Lung (tissue), 12 donors: ENCODE measurements around the gene NFYC. TPM values are rescaled to one million over a fixed set of nuclear protein-coding genes. Genes with fewer than 3 reads are reported as not detected.
A peak's percentile ranks its signal among the peaks of the same experiment; 100 is the strongest.

ENCODE experiments used
- ATAC-seq: fragments of 200-7000 bp; cut with Tn5 transposase; one replicate; pipeline ENCODE4 v1.9.1; 2020; ENCODE audit warnings: moderate number of reproducible peaks; ENCODE audit not compliant: insufficient read depth, low FRiP score
- DNase-seq, 3 donors: peaks; one replicate each; pipeline ENCODE4 v3.0.0-alpha.2; 2013 to 2017
- H3K27ac ChIP-seq, 2 donors: one replicate each; pipeline ENCODE4 v1.5.1; 2013; ENCODE audit warnings: mild to moderate bottlenecking in 2 of 2, moderate library complexity in 2 of 2, control low read depth in 1 of 2, inconsistent platforms in 1 of 2, low read depth in 1 of 2, low read length in 1 of 2
- H3K27me3 ChIP-seq, 3 donors: one replicate each; pipeline ENCODE4 v1.5.1; 2013; ENCODE audit warnings: low read length in 2 of 3; ENCODE audit not compliant: control insufficient read depth in 3 of 3, insufficient read depth in 3 of 3
- H3K36me3 ChIP-seq, 4 donors: one replicate each; pipeline ENCODE4 v1.5.1; 2013; ENCODE audit warnings: low read length in 4 of 4, mild to moderate bottlenecking in 1 of 4, moderate library complexity in 1 of 4; ENCODE audit not compliant: control insufficient read depth in 4 of 4, insufficient read depth in 4 of 4
- H3K4me1 ChIP-seq, 5 donors: one replicate each; pipeline ENCODE4 v1.5.1; 2013; ENCODE audit warnings: low read length in 5 of 5, mild to moderate bottlenecking in 2 of 5, moderate library complexity in 1 of 5; ENCODE audit not compliant: control insufficient read depth in 5 of 5, insufficient read depth in 5 of 5
- H3K4me3 ChIP-seq: one replicate; pipeline ENCODE4 v1.5.1; 2013; ENCODE audit warnings: mild to moderate bottlenecking, control low read depth, moderate library complexity
- H3K9ac ChIP-seq, 2 donors: one replicate each; pipeline ENCODE4 v1.5.1; 2013; ENCODE audit warnings: low read length in 2 of 2, control low read depth in 1 of 2; ENCODE audit not compliant: insufficient read depth in 1 of 2
- H3K9me3 ChIP-seq, 4 donors: one replicate each; pipeline ENCODE4 v1.5.1; 2013; ENCODE audit warnings: low read length in 3 of 4, mild to moderate bottlenecking in 1 of 4, moderate library complexity in 1 of 4; ENCODE audit not compliant: control insufficient read depth in 4 of 4, insufficient read depth in 3 of 4
- WGBS, 2 donors: extraction: QIAGEN DNeasy Blood & Tissue Kit; methylation state at CpG; one replicate each; pipeline ENCODE4 v1.1.7; 2013; 5-methylcytosine and 5-hydroxymethylcytosine counted together
- polyA plus RNA-seq, 2 donors: library from polyadenylated mRNA; stranded (reverse); fragments of 200-250 nt; gene quantifications; one replicate each; pipeline ENCODE4 v1.2.1, GENCODE V29; 2013
- total RNA-seq, 2 donors: library from RNA; depleted of rRNA in 1 of 2; stranded (reverse); fragments of >200 nt in 1 of 2; gene quantifications; one replicate each; pipeline ENCODE4 v1.2.1, GENCODE V29; 2014 to 2021
- TF ChIP-seq, protein P1 (sequence below): IDR thresholded peaks from 2 replicates; pipeline ENCODE4 v1.5.1; 2012; ENCODE audit warnings: mild to moderate bottlenecking; ENCODE audit errors: control extremely low read depth, extremely low read depth
- donor health status: control.
- donor health status: control.
- donor health status: Bipolar disorder and iron deficiency.
- donor health status: healthy.
- donor health status: DM: yes; HTN: yes; CAD: no.

Gene NFYC
- total and polyA plus RNA-seq, 4 donors = 28.6 to 69.5 (median 50.3) TPM

DNA sequence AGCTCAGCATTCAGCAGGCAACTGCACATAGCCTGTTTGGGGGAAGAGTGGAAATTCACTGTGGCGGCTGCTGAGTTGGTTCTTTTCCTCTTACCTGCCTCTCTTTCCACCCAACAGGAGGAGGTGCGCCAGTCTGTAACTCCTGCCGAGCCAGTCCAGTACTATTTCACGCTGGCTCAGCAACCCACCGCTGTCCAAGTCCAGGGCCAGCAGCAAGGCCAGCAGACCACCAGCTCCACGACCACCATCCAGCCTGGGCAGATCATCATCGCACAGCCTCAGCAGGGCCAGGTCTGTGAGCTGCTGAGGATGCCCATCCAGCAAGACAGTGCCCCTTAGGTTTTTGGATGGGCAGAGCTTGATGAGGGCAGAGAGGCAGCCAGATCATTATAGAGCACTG, 66.5 kb downstream of the NFYC start:
- Histone ChIP-seq H3K36me3 (peaks cover 16 to 60% (median 38%) of the 10 kb centered on the region in 4 donors), H3K27me3 (no peaks in the 10 kb centered on the region), H3K4me1 (peaks cover 0 to 6% (median 0%) of the 10 kb centered on the region in 5 donors), H3K4me3 (no peak overlapping the region), H3K9me3 (no peaks in the 10 kb centered on the region), H3K9ac (no peak overlapping the region), H3K27ac (peak overlapping the region in 1 of 2 donors; percentile 14)
- WGBS, 2 donors = 95 to 97% methylated on average over 7 of the region's 7 CpGs
- TF ChIP-seq, protein P1, sequence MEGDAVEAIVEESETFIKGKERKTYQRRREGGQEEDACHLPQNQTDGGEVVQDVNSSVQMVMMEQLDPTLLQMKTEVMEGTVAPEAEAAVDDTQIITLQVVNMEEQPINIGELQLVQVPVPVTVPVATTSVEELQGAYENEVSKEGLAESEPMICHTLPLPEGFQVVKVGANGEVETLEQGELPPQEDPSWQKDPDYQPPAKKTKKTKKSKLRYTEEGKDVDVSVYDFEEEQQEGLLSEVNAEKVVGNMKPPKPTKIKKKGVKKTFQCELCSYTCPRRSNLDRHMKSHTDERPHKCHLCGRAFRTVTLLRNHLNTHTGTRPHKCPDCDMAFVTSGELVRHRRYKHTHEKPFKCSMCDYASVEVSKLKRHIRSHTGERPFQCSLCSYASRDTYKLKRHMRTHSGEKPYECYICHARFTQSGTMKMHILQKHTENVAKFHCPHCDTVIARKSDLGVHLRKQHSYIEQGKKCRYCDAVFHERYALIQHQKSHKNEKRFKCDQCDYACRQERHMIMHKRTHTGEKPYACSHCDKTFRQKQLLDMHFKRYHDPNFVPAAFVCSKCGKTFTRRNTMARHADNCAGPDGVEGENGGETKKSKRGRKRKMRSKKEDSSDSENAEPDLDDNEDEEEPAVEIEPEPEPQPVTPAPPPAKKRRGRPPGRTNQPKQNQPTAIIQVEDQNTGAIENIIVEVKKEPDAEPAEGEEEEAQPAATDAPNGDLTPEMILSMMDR = no peak
- ATAC-seq (no peak), DNase-seq (no peak)

DNA sequence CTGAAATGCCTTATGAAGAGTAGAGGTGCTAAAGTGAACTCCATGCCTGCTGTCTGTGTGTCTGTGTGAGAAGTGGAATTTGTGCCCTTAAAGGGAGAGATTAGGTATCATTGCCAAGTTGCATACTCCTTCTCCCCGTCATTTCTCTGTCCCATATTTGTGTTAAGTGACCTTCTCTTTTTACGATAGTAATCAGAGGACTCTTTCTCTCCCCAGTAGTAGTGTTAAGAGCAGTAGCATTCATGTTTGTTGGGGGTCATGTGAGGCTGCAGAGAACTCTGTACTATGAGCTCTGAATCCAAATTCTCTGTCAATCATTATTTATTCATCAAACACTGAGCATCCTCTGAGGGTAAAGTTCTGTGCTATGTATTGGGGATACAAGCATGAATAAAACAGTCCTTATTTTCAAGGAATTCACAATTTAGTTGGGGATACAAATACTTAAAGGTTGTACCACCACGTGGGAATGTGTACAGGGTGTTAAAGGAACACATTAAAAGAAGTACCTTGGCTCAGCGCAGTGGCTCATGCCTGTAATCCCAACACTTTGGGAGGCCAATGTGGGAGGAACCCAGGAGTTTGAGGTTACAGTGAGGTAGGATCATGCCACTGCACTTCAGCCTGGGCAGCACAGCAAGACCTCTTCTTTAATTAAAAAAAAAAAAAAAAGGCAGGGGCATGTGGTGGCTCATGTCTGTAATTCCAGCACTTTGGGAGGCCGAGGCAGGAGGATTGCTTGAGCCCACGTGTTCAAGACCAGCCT, 67.3 kb downstream of the NFYC start:
- ATAC-seq (no peak), DNase-seq (no peak)
- Histone ChIP-seq H3K27ac (peak overlapping the region in 1 of 2 donors; percentile 34), H3K9ac (no peak overlapping the region), H3K27me3 (no peaks in the 10 kb centered on the region), H3K4me1 (peaks cover 0 to 6% (median 0%) of the 10 kb centered on the region in 5 donors), H3K36me3 (peaks cover 11 to 57% (median 37%) of the 10 kb centered on the region in 4 donors), H3K9me3 (no peaks in the 10 kb centered on the region), H3K4me3 (no peak overlapping the region)
- TF ChIP-seq, protein P1 = no peak
- WGBS, 2 donors = 97 to 98% methylated on average over 6 of the region's 6 CpGs

DNA sequence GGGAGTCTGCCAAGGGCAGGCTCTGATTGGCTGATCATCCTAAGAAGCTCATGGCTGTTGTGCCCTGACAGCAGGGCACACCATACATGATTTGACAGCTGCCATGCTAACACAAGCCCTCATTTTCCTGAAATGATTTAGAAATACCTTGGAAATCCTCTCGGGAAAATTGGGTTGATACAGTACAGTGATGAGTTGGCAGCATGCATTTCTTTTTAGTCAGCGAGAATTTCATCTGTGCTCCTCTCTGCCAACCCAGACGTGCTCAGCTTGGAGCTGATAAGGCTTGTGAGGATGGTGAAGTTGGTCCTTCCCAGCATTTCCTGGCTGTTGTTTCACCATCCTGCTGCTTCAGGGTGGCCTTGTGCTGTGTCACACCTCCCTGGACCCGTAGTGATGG, 69.5 kb downstream of the NFYC start:
- no peak for ATAC-seq
- DNase-seq = no peak
- TF ChIP-seq, protein P1 = no peak
- H3K4me3 ChIP-seq = no peak overlapping the region
- no peaks in the 10 kb centered on the region for H3K9me3 ChIP-seq
- H3K4me1 ChIP-seq = peaks cover 0 to 1% (median 0%) of the 10 kb centered on the region in 5 donors
- no peak overlapping the region for H3K9ac ChIP-seq
- H3K27me3 ChIP-seq = no peaks in the 10 kb centered on the region
- peaks cover 14 to 53% (median 40%) of the 10 kb centered on the region in 4 donors for H3K36me3 ChIP-seq
- WGBS, 2 donors = 77 to 85% methylated on average over 4 of the region's 4 CpGs
- peak overlapping the region in 1 of 2 donors; percentile 30 for H3K27ac ChIP-seq
